Nephron progenitor cell (in vitro differentiated cells): ENCODE data around the gene AQP6.
"Not testable (repeated sequence)": the region's sequence is repeated elsewhere in the genome, so short reads cannot be mapped to it uniquely, and the experiment has no call there.

ENCODE experiments used
- DNase-seq: peaks from one replicate; pipeline ENCODE4 v3.0.0; 2021
- H3K27ac Mint-ChIP-seq: 2 replicates; pipeline ENCODE4 v1.8.0; 2021; ENCODE audit warnings: mild to moderate bottlenecking, moderate library complexity, mixed read lengths
- H3K27me3 Mint-ChIP-seq: 2 replicates; pipeline ENCODE4 v1.8.0; 2021; ENCODE audit warnings: mild to moderate bottlenecking, low read depth, mixed read lengths; ENCODE audit not compliant: poor library complexity
- H3K36me3 Mint-ChIP-seq: 2 replicates; pipeline ENCODE4 v1.8.0; 2021; ENCODE audit warnings: low read depth, mixed read lengths
- H3K4me1 Mint-ChIP-seq: 2 replicates; pipeline ENCODE4 v1.8.0; 2021; ENCODE audit warnings: mixed read lengths
- H3K4me3 Mint-ChIP-seq: 2 replicates; pipeline ENCODE4 v1.8.0; 2021; ENCODE audit warnings: mild to moderate bottlenecking, moderate library complexity, mixed read lengths
- H3K9me3 Mint-ChIP-seq: 2 replicates; pipeline ENCODE4 v1.8.0; 2021; ENCODE audit warnings: mild to moderate bottlenecking, moderate library complexity, mixed read lengths
- TF ChIP-seq, protein P1 (sequence below): fragments of 200-600 bp; sonication (generic); IDR thresholded peaks from 2 replicates; pipeline ENCODE4 v1.5.0; 2021; ENCODE audit warnings: antibody characterized with exemption

The AQP6 gene

DNA sequence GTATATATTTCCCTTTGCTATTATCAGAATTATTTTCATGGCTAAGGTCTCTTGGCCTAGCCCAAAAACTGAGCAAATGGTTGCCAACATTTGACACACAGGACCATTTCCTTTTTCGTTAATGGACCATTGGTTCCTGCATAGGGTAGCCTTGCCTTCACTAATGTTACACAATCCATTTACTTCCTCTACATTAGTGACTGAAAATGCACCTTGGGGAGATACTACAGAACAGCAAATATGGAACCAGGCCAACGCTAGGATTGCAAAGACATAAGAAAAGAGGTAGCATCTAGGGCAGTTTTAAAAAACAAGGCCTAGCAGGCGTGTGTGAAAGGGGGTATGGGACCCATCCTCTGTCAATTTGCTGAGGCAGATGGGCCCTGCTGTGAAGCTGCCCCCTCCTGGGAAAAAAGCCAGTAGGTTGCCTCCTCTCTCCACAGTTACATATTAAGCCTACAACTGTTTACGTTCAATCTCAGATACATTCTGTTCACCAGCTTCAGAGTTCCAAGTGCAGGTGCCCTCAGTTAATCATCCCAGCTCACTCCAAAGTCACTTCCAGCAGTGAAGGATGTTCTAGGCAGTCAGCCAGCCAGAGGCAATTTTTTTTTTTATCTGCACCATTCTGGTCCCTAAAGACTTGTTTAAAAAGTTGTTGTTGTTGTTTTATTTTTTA is 15.0 kb downstream of the AQP6 start:
- H3K4me1 Mint-ChIP-seq, result peaks cover 36% of the 10 kb centered on the region
- H3K36me3 Mint-ChIP-seq, result peaks cover 52% of the 10 kb centered on the region
- H3K9me3 Mint-ChIP-seq, result no peaks in the 10 kb centered on the region
- H3K27me3 Mint-ChIP-seq, result no peaks in the 10 kb centered on the region
- H3K4me3 Mint-ChIP-seq, result no peak overlapping the region
- H3K27ac Mint-ChIP-seq, result peak overlapping the region; percentile 52
- TF ChIP-seq, protein P1, sequence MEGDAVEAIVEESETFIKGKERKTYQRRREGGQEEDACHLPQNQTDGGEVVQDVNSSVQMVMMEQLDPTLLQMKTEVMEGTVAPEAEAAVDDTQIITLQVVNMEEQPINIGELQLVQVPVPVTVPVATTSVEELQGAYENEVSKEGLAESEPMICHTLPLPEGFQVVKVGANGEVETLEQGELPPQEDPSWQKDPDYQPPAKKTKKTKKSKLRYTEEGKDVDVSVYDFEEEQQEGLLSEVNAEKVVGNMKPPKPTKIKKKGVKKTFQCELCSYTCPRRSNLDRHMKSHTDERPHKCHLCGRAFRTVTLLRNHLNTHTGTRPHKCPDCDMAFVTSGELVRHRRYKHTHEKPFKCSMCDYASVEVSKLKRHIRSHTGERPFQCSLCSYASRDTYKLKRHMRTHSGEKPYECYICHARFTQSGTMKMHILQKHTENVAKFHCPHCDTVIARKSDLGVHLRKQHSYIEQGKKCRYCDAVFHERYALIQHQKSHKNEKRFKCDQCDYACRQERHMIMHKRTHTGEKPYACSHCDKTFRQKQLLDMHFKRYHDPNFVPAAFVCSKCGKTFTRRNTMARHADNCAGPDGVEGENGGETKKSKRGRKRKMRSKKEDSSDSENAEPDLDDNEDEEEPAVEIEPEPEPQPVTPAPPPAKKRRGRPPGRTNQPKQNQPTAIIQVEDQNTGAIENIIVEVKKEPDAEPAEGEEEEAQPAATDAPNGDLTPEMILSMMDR, result no peak
- DNase-seq, result no peak

DNA sequence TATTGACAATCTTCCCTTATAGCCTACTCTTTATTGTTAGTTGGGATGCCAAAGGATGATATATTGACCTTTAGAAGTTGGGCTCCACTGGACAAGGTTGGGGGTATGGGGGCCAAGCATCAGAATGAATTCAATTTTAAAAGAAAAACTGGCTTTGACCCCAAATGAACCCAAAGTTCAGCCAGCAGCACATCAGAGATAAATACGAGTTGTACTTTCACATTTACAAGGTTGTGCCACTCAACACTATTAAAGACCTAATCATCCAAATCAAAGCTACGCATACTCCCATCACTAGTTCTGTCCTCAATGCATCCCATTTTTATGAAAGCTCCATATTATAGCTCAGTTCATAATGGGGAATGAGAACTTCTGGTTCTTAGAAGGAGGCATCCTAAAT is 16.7 kb downstream of the AQP6 start:
- H3K9me3 Mint-ChIP-seq, DNase-seq, H3K27ac Mint-ChIP-seq, H3K4me3 Mint-ChIP-seq, H3K27me3 Mint-ChIP-seq: not testable (repeated sequence)
- peaks cover 66% of the 10 kb centered on the region for H3K36me3 Mint-ChIP-seq
- H3K4me1 Mint-ChIP-seq, result peaks cover 24% of the 10 kb centered on the region

DNA sequence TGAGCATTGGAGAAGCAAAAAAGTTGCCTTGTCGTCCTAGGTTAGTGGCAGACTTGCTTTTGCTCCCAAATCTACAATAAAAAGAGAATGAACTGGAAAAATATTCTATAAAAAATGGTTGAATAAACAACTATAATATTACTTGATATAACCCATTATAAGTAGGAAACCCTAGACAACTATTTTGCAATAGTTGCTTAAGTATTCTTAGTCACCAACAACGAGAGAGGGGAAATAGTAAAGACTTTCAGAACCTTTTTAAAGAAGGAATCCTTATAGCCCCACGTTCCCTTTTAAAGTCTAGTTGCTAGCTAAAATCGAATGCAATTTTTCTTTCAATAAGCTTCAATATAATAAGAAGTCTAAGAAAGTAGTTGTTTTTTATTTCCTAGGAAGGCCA is 17.5 kb downstream of the AQP6 start:
- H3K36me3 Mint-ChIP-seq, result peaks cover 74% of the 10 kb centered on the region
- no peak for DNase-seq
- no peaks in the 10 kb centered on the region for H3K27me3 Mint-ChIP-seq
- TF ChIP-seq, protein P1, result no peak
- no peaks in the 10 kb centered on the region for H3K9me3 Mint-ChIP-seq
- no peak overlapping the region for H3K4me3 Mint-ChIP-seq
- no peak overlapping the region for H3K27ac Mint-ChIP-seq
- peaks cover 17% of the 10 kb centered on the region for H3K4me1 Mint-ChIP-seq

DNA sequence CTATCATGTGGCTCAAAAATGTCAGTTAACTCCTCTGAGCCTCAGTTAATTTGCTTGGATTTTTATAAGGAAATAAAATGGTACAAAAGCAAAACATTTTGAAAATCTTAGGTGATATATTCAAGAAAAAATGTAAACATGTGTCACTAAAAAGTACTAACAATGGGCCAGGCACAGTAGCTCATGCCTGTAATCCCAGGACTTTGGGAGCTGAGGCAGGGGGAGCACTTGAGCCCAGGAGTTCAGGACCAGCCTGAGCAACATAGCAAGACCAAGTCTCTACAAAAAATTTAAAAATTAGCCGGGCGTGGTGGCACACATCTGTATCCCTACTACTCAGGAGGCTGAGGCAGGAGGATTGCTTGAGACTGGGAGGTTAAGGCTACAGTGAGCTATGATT is 25.7 kb downstream of the AQP6 start:
- Mint-ChIP-seq H3K4me1 (peaks cover 4% of the 10 kb centered on the region), H3K4me3 (no peak overlapping the region), H3K27me3 (no peaks in the 10 kb centered on the region), H3K36me3 (peaks cover 75% of the 10 kb centered on the region), H3K9me3 (no peaks in the 10 kb centered on the region), H3K27ac (no peak overlapping the region)
- TF ChIP-seq, protein P1, result no peak
- no peak for DNase-seq

DNA sequence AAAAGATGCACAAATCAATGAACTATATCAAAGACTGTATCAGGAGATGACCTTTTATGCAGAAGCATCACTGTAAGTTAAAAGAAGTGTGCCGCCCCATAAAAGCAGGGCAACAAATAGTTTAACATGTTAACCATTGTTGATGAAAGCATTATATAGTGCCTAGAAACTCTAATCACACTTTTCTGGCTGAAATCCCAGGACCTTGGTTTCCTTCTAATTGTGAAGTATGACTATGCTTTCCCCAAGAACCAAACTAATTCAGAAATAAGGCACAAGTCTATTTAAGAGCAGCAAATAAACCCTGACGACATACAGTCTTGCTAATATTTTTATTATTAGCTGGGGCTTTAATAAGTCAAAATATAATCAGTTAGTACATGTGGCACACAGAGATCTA is 30.8 kb downstream of the AQP6 start:
- TF ChIP-seq, protein P1, result no peak
- Mint-ChIP-seq H3K4me3 (no peak overlapping the region), H3K36me3 (peaks cover 48% of the 10 kb centered on the region), H3K4me1 (peaks cover 4% of the 10 kb centered on the region), H3K27me3 (no peaks in the 10 kb centered on the region), H3K27ac (no peak overlapping the region), H3K9me3 (no peaks in the 10 kb centered on the region)
- no peak for DNase-seq

DNA sequence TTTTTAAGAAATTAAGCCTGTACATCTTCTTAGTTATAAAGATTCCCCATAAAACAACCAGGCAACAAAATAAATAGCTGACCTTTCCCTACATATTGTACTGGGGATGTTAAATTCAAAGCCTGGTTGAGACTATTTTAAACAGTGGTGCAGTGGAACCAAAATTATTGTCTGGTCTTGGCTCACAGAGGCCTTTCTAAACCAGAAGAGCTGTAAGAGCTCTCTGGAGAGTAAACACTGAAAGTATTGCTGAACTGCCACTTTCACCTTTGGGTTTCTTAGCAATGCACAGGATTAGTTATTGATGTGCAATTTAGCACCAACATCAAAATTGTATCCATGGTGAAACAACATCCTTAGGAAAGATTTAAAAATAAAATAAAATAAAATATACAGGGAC is 31.9 kb downstream of the AQP6 start:
- peaks cover 4% of the 10 kb centered on the region for H3K4me1 Mint-ChIP-seq
- no peak for DNase-seq
- H3K27me3 Mint-ChIP-seq, result no peaks in the 10 kb centered on the region
- H3K4me3 Mint-ChIP-seq, result no peak overlapping the region
- H3K27ac Mint-ChIP-seq, result no peak overlapping the region
- no peaks in the 10 kb centered on the region for H3K9me3 Mint-ChIP-seq
- peaks cover 42% of the 10 kb centered on the region for H3K36me3 Mint-ChIP-seq
- TF ChIP-seq, protein P1, result no peak
